ENCODE measurements around the gene MGME1.

Gene MGME1

DNA sequence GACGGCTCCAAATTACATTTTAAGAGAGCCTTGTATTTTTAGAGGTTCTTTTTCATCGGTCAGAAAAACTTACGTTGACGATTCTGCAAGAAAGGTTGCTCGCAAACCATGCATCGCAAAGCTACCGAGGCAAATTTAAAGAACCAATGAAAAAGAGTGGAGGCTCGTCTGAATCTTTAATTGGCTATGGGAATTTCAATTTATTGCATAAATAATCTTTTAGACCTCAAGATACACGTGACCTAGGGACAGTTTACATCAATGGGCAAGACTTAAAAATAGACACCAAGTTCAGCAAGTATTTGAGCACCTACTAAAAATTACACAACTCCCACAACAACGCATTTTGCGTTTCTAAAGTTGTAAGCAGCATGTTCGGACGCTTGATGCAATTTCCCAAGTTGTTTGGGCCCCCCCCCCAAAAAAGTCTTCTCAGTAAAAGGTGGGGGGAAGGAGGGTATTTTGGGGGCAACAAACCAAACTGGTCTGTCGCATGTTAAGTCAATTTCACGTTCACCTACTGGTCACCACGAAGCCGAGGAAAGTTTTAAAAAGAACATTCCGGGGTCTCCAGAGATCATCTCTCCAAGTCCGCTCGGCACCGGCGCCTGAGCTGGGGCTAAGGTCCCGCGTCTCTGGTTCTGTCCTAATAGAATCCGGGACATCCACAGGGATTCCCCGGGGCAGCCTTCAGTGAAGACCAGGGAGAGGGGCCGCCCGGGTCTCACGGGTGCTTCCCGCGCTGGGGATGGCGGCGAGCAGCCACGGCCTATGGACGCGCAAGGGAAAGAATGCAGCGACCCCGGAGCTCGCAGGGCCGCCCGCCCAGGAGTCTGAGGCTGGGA lies 1.1 kb upstream of the MGME1 start:
- peak overlapping the region; percentile 94 for H3K4me3 ChIP-seq (ENCODE audit: insufficient read length, low read depth)
- peaks cover 66% of the 10 kb centered on the region for H3K36me3 ChIP-seq (ENCODE audit: insufficient read depth, insufficient read length, low read length)
- H3K27me3 ChIP-seq (ENCODE audit: insufficient read depth, insufficient read length), result no peaks in the 10 kb centered on the region
- no peak for DNase-seq (ENCODE audit: low read depth, low spot score)
- H3K4me1 ChIP-seq (ENCODE audit: insufficient read depth, insufficient read length), result no peaks in the 10 kb centered on the region
- no peaks in the 10 kb centered on the region for H3K9me3 ChIP-seq (ENCODE audit: insufficient read depth, low read length)
- no peak for TF ChIP-seq ZNF274 (IDR thresholded peaks at IDR 0.05; ENCODE audit: low read depth, low read length)
- H3K9ac ChIP-seq (ENCODE audit: insufficient read length, low read depth), result peak overlapping the region; percentile 98

DNA sequence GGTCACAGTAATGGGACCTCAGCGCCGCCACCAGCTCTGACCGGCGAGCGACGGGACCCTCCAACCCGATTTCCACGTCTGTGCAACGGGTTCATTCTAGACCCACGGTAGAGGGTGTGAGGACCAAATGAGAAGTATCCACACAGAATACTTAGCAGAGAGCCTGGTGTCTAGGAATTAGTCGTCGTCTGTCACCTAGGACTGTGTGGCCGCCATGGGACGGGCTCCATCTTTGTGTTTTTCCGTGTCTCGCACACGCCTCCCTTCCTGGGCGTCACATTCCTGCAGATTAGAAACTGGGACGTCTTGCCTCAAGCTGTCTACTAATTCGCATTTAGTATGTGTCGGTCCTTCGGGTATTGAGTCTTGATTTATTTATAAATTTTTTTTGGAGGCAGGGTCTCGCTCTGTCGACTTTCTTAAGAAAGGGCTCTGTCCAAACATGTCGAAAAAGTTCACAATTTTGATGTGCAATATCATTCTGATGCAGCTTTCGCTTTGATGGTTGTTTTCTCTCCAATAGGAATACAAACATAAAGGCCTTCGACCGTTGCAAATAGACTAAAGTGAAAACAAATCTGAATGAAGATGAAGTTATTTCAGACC lies 563 bp downstream of the MGME1 start:
- no peaks in the 10 kb centered on the region for H3K9me3 ChIP-seq (ENCODE audit: insufficient read depth, low read length)
- H3K9ac ChIP-seq (ENCODE audit: insufficient read length, low read depth), result peak overlapping the region; percentile 98
- no peaks in the 10 kb centered on the region for H3K27me3 ChIP-seq (ENCODE audit: insufficient read depth, insufficient read length)
- TF ChIP-seq ZNF274 (IDR thresholded peaks at IDR 0.05; ENCODE audit: low read depth, low read length) (no peak), YY1 (IDR thresholded peaks at IDR 0.05; ENCODE audit: insufficient read depth, insufficient read length) (peak; percentile 45)
- H3K36me3 ChIP-seq (ENCODE audit: insufficient read depth, insufficient read length, low read length), result peaks cover 60% of the 10 kb centered on the region
- H3K4me3 ChIP-seq (ENCODE audit: insufficient read length, low read depth), result peak overlapping the region; percentile 94
- H3K4me1 ChIP-seq (ENCODE audit: insufficient read depth, insufficient read length), result no peaks in the 10 kb centered on the region
- DNase-seq (ENCODE audit: low read depth, low spot score), result no peak

DNA sequence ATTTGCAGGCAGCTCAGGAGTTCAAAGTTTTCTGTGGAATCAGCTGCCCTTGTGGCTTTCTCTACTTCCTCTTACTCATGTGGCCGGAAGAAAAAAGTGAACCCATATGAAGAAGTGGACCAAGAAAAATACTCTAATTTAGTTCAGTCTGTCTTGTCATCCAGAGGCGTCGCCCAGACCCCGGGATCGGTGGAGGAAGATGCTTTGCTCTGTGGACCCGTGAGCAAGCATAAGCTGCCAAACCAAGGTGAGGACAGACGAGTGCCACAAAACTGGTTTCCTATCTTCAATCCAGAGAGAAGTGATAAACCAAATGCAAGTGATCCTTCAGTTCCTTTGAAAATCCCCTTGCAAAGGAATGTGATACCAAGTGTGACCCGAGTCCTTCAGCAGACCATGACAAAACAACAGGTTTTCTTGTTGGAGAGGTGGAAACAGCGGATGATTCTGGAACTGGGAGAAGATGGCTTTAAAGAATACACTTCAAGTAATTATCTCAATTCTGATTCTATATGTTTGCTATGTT lies 1.1 kb downstream of the MGME1 start:
- H3K9ac ChIP-seq (ENCODE audit: insufficient read length, low read depth), result peak overlapping the region; percentile 98
- peak overlapping the region; percentile 94 for H3K4me3 ChIP-seq (ENCODE audit: insufficient read length, low read depth)
- H3K9me3 ChIP-seq (ENCODE audit: insufficient read depth, low read length), result no peaks in the 10 kb centered on the region
- no peaks in the 10 kb centered on the region for H3K27me3 ChIP-seq (ENCODE audit: insufficient read depth, insufficient read length)
- H3K4me1 ChIP-seq (ENCODE audit: insufficient read depth, insufficient read length), result no peaks in the 10 kb centered on the region
- DNase-seq (ENCODE audit: low read depth, low spot score), result no peak
- H3K36me3 ChIP-seq (ENCODE audit: insufficient read depth, insufficient read length, low read length), result peaks cover 58% of the 10 kb centered on the region
- TF ChIP-seq YY1 (IDR thresholded peaks at IDR 0.05; ENCODE audit: insufficient read depth, insufficient read length), result no peak

GRCh38 chr20:17971300-17972013 lies 2.6 kb downstream of the MGME1 start:
- Histone ChIP-seq H3K4me3 (ENCODE audit: insufficient read length, low read depth) (peak overlapping the region; percentile 94), H3K27me3 (ENCODE audit: insufficient read depth, insufficient read length) (no peaks in the 10 kb centered on the region), H3K9ac (ENCODE audit: insufficient read length, low read depth) (peak overlapping the region; percentile 98), H3K9me3 (ENCODE audit: insufficient read depth, low read length) (no peaks in the 10 kb centered on the region), H3K4me1 (ENCODE audit: insufficient read depth, insufficient read length) (no peaks in the 10 kb centered on the region), H3K36me3 (ENCODE audit: insufficient read depth, insufficient read length, low read length) (peaks cover 56% of the 10 kb centered on the region)
- TF ChIP-seq YY1 (IDR thresholded peaks at IDR 0.05; ENCODE audit: insufficient read depth, insufficient read length) (no peak), SUZ12 (IDR thresholded peaks at IDR 0.05; ENCODE audit: extremely low read depth, insufficient read depth, insufficient read length) (no peak), ZNF274 (IDR thresholded peaks at IDR 0.05; ENCODE audit: low read depth, low read length) (no peak)
- no peak for DNase-seq (ENCODE audit: low read depth, low spot score)

GRCh38 chr20:17972121-17972520 lies 3.3 kb downstream of the MGME1 start:
- H3K9ac ChIP-seq (ENCODE audit: insufficient read length, low read depth), result peak overlapping the region; percentile 98
- TF ChIP-seq SUZ12 (IDR thresholded peaks at IDR 0.05; ENCODE audit: extremely low read depth, insufficient read depth, insufficient read length) (no peak), YY1 (IDR thresholded peaks at IDR 0.05; ENCODE audit: insufficient read depth, insufficient read length) (no peak), ZNF274 (IDR thresholded peaks at IDR 0.05; ENCODE audit: low read depth, low read length) (no peak)
- no peaks in the 10 kb centered on the region for H3K4me1 ChIP-seq (ENCODE audit: insufficient read depth, insufficient read length)
- peak overlapping the region; percentile 94 for H3K4me3 ChIP-seq (ENCODE audit: insufficient read length, low read depth)
- H3K9me3 ChIP-seq (ENCODE audit: insufficient read depth, low read length), result no peaks in the 10 kb centered on the region
- H3K27me3 ChIP-seq (ENCODE audit: insufficient read depth, insufficient read length), result no peaks in the 10 kb centered on the region
- H3K36me3 ChIP-seq (ENCODE audit: insufficient read depth, insufficient read length, low read length), result peaks cover 52% of the 10 kb centered on the region
- DNase-seq (ENCODE audit: low read depth, low spot score), result no peak

- no peak overlapping the region for H3K4me3 ChIP-seq (ENCODE audit: insufficient read length, low read depth)
- H3K9me3 ChIP-seq (ENCODE audit: insufficient read depth, low read length), result no peaks in the 10 kb centered on the region
- H3K9ac ChIP-seq (ENCODE audit: insufficient read length, low read depth), result no peak overlapping the region
- H3K4me1 ChIP-seq (ENCODE audit: insufficient read depth, insufficient read length), result no peaks in the 10 kb centered on the region
- H3K36me3 ChIP-seq (ENCODE audit: insufficient read depth, insufficient read length, low read length), result peaks cover 48% of the 10 kb centered on the region
- no peaks in the 10 kb centered on the region for H3K27me3 ChIP-seq (ENCODE audit: insufficient read depth, insufficient read length)
- TF ChIP-seq YY1 (IDR thresholded peaks at IDR 0.05; ENCODE audit: insufficient read depth, insufficient read length) (no peak), ZNF274 (IDR thresholded peaks at IDR 0.05; ENCODE audit: low read depth, low read length) (no peak), SUZ12 (IDR thresholded peaks at IDR 0.05; ENCODE audit: extremely low read depth, insufficient read depth, insufficient read length) (no peak)
- DNase-seq (ENCODE audit: low read depth, low spot score), result no peak
These were observed 7.5 kb downstream of the MGME1 start for GRCh38 chr20:17976305-17976704.

DNA sequence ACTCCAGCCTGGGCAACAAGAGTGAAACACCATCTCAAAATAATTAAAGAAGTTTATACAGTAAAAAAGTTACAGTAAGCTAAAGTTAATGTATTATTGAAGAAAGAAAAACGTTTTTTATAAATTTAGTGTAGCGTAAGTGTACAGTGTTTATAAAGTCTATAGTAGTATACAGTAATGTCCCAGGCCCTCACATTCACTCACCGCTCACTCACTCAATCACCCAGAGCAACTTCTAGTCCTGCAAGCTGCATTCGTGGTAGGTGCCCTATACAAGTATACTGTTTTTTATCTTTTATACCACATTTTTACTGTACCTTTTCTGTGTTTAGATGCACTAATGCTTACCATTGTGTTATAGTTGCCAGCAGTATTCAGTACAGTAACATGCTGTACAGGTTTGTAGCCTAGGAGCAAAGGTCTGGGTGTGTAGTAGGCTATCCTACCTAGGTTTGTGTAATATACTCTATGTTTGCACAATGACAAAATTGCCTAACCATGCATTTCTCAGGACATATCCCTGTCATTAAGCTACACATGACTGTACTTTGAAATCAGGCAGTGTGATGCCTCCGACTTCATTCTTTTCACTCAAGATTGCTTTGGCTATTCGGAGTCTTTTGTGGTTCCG lies 16.7 kb downstream of the MGME1 start:
- H3K9me3 ChIP-seq (ENCODE audit: insufficient read depth, low read length), result no peaks in the 10 kb centered on the region
- H3K27me3 ChIP-seq (ENCODE audit: insufficient read depth, insufficient read length), result no peaks in the 10 kb centered on the region
- H3K36me3 ChIP-seq (ENCODE audit: insufficient read depth, insufficient read length, low read length), result peaks cover 39% of the 10 kb centered on the region
- no peak overlapping the region for H3K9ac ChIP-seq (ENCODE audit: insufficient read length, low read depth)
- H3K4me3 ChIP-seq (ENCODE audit: insufficient read length, low read depth), result no peak overlapping the region
- TF ChIP-seq SUZ12 (IDR thresholded peaks at IDR 0.05; ENCODE audit: extremely low read depth, insufficient read depth, insufficient read length), result no peak
- no peak for TF ChIP-seq ZNF274 (IDR thresholded peaks at IDR 0.05; ENCODE audit: low read depth, low read length)
- TF ChIP-seq YY1 (IDR thresholded peaks at IDR 0.05; ENCODE audit: insufficient read depth, insufficient read length), result no peak
- H3K4me1 ChIP-seq (ENCODE audit: insufficient read depth, insufficient read length), result no peaks in the 10 kb centered on the region
- DNase-seq (ENCODE audit: low read depth, low spot score), result no peak

Measured in NT2/D1 (cell line).